NCI-H1417 treated with DMSO at 0.1 percent for 48 hours (cell line): ENCODE measurements around the gene ERGIC1.

Experiments used
- DNase-seq: peaks from one replicate; lab custom pipeline; 2025; lab: John Stamatoyannopoulos, UW

ERGIC1 gene

GRCh38 chr5:172864747-172865146 lies 30.7 kb downstream of the ERGIC1 start:
- no peak for DNase-seq

- DNase-seq: no peak
These were observed 32.3 kb downstream of the ERGIC1 start for GRCh38 chr5:172866378-172866777.

- DNase-seq: no peak
These were observed 33.0 kb downstream of the ERGIC1 start for GRCh38 chr5:172866802-172867748.

- no peak for DNase-seq
These were observed 33.8 kb downstream of the ERGIC1 start for GRCh38 chr5:172867761-172868435.

- DNase-seq: no peak
These were observed 34.4 kb downstream of the ERGIC1 start for GRCh38 chr5:172868436-172868923.

GRCh38 chr5:172868924-172869591 lies 35.0 kb downstream of the ERGIC1 start:
- DNase-seq: no peak

- no peak for DNase-seq
These were observed 35.6 kb downstream of the ERGIC1 start for GRCh38 chr5:172869691-172870090.

GRCh38 chr5:172870291-172870714 lies 36.3 kb downstream of the ERGIC1 start:
- no peak for DNase-seq

- no peak for DNase-seq
These were observed 36.8 kb downstream of the ERGIC1 start for GRCh38 chr5:172870715-172871461.

- no peak for DNase-seq
These were observed 37.5 kb downstream of the ERGIC1 start for GRCh38 chr5:172871536-172871935.

GRCh38 chr5:172871982-172872381 lies 37.9 kb downstream of the ERGIC1 start:
- no peak for DNase-seq

GRCh38 chr5:172872997-172873491 lies 39.0 kb downstream of the ERGIC1 start:
- DNase-seq: no peak

- DNase-seq: no peak
These were observed 39.5 kb downstream of the ERGIC1 start for GRCh38 chr5:172873513-172873912.

- DNase-seq: no peak
These were observed 40.8 kb downstream of the ERGIC1 start for GRCh38 chr5:172874647-172875504.

- no peak for DNase-seq
These were observed 41.6 kb downstream of the ERGIC1 start for GRCh38 chr5:172875505-172876279.

- no peak for DNase-seq
These were observed 42.5 kb downstream of the ERGIC1 start for GRCh38 chr5:172876578-172876977.

- no peak for DNase-seq
These were observed 43.6 kb downstream of the ERGIC1 start for GRCh38 chr5:172877466-172878260.

- no peak for DNase-seq
These were observed 44.5 kb downstream of the ERGIC1 start for GRCh38 chr5:172878585-172878932.
